ENCODE measurements around the gene TMEM154.

DNA sequence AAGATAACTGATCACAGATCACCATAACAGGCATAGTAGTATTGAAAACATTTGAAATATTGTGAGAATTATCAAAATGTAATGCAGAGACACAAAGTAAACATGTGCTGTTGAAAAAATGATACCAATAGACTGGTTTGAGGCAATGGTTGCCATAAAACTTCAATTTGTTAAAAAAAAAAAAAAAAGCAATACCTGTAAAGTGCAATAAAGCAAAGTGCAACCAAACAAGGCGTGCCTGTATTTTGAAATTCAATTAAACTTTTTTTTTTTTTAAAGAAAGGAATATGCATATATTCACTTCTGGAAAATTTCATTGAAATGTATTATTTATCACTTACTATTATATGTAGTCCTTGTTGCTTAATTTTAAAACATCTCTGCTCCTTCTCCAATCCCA is 27.7 kb downstream of the TMEM154 start:
- TF ChIP-seq, protein P1, sequence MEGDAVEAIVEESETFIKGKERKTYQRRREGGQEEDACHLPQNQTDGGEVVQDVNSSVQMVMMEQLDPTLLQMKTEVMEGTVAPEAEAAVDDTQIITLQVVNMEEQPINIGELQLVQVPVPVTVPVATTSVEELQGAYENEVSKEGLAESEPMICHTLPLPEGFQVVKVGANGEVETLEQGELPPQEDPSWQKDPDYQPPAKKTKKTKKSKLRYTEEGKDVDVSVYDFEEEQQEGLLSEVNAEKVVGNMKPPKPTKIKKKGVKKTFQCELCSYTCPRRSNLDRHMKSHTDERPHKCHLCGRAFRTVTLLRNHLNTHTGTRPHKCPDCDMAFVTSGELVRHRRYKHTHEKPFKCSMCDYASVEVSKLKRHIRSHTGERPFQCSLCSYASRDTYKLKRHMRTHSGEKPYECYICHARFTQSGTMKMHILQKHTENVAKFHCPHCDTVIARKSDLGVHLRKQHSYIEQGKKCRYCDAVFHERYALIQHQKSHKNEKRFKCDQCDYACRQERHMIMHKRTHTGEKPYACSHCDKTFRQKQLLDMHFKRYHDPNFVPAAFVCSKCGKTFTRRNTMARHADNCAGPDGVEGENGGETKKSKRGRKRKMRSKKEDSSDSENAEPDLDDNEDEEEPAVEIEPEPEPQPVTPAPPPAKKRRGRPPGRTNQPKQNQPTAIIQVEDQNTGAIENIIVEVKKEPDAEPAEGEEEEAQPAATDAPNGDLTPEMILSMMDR (IDR thresholded peaks at IDR 0.05; ENCODE audit: poor library complexity) = no peak
- TF ChIP-seq EZH2 (IDR thresholded peaks at IDR 0.05; ENCODE audit: borderline replicate concordance) = no peak
- TF ChIP-seq EZH2phosphoT487 (IDR thresholded peaks at IDR 0.05; ENCODE audit: low read depth, severe bottlenecking, unreplicated experiment) = no peak

All from hepatocyte (in vitro differentiated cells).